GM18505 (cell line): ENCODE data around the gene MT1H.

ENCODE experiments used
- ATAC-seq: cut with Tn5 transposase; IDR thresholded peaks from one replicate; pipeline ENCODE4 v1.9.1; 2021; ENCODE audit not compliant: unreplicated experiment
- POLR2A ChIP-seq: IDR thresholded peaks from 4 replicates; pipeline ENCODE4 v1.6.1; 2011; ENCODE audit warnings: borderline replicate concordance; ENCODE audit not compliant: insufficient read depth, insufficient read length; ENCODE audit errors: extremely low read depth

Gene MT1H

GRCh38 chr16:56643080-56643778 is 26.4 kb upstream of the MT1H start:
- no peak for ATAC-seq
- TF ChIP-seq POLR2A = no peak

DNA sequence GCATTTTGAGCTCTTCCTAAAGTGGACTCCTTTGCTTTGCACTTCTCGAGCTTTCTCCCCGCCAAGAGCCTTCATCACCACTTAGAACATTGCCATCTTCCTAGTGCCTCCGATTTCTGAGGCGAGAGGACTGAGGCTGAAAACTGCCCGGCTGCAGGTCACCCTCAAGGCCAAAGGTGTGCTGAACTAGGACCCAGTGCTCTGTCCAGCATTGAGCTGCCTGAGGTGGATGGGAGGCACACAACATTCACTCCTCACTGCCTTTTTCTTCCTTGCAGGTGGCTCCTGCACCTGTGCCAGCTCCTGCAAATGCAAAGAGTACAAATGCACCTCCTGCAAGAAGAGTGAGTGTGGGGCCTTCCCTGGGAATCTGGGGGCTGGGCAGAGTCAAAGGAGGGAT is 25.8 kb upstream of the MT1H start:
- ATAC-seq = no peak
- no peak for TF ChIP-seq POLR2A

- no peak for ATAC-seq
- no peak for TF ChIP-seq POLR2A
Measured at GRCh38 chr16:56645311-56645710, 24.3 kb upstream of the MT1H start.

DNA sequence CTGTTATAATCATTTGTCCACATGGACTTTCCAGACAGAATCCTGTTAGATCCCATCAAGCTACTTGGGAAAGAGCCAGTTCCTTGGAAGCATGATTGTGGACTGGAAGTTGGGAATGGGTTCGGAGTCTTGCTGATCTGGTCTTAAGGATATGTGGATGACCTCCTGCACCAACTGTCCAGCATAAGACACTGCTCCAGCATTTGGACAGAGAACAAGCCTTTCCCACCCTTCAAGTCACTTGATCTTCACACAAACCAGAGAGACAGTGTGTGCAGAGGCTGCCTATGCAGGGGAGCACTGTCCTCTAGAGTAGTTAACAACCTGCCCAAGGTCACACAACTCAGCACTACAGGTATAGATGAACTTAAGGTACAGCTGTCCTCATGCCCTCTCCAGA is 23.8 kb upstream of the MT1H start:
- ATAC-seq = no peak
- TF ChIP-seq POLR2A = no peak

DNA sequence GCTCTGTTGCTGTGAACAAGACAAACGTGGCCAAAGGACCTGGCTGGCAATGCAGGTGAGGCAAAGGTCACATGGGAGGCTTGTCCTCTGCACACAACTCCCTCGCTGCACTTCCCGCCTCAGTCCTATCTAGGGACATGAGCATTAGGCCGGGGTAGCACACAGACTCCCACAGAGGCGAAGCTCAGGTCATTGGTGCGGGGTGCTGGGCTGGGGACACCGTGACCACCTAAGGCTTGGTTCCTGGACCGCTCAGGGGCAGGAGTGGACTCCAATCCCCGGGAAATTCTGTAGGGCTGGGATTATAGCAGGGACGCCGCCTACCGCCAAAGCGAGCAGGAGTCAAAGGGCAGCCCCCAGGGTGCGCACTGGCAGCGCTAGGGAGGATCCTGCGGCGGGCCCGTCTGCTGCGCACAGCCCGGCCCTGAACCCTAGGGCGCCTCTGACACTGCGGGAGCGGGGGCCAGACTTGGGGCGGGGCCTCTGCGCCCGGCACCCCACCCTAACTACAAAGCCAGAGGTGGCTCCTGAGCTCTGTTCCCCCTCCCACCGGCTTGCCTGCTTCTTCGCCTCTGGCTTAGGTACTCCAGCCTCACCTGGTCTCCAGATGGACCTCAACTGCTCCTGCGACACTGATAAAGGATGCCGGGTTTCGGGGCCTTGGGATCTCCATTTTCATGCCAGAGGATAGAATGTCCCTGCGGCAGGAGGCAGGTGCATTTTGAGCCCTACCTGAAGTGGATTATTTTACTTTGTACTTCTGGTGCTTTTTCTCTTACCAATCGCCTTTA is 21.8 kb upstream of the MT1H start:
- no peak for ATAC-seq
- no peak for TF ChIP-seq POLR2A

- TF ChIP-seq POLR2A = no peak
- no peak for ATAC-seq
Measured at GRCh38 chr16:56649271-56649670, 20.3 kb upstream of the MT1H start.

GRCh38 chr16:56649820-56650219 is 19.8 kb upstream of the MT1H start:
- TF ChIP-seq POLR2A = no peak
- ATAC-seq = no peak

DNA sequence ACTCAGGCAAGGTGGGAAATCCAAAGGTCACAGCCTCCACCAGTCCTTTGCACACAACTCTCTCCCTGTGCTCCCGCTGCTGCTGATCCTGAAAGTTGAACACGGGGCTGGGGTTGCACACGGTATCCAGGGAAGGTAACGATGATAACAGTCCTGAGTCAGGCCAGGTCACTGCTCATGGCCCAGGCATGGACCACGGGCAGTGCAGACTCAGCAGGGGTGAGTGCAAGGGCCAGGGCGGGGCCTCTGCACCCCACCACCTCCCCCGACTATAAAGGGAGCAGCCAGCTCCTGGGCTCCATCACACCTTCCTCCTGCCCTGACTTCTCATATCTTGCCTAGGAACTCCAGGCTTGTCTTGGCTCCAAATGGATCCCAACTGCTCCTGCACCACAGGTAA is 18.0 kb upstream of the MT1H start, which contains the start of gene MT1B:
TSS of gene MT1B (plus strand) at position 301 of the 400 bp plus-strand sequence. CDS start at position 369, 68 bp downstream.
- ATAC-seq = no peak
- TF ChIP-seq POLR2A = no peak

- ATAC-seq = no peak
- no peak for TF ChIP-seq POLR2A
Measured at GRCh38 chr16:56652600-56652999, 17.0 kb upstream of the MT1H start.

- ATAC-seq = no peak
- TF ChIP-seq POLR2A = no peak
Measured at GRCh38 chr16:56653218-56653617, 16.4 kb upstream of the MT1H start.

DNA sequence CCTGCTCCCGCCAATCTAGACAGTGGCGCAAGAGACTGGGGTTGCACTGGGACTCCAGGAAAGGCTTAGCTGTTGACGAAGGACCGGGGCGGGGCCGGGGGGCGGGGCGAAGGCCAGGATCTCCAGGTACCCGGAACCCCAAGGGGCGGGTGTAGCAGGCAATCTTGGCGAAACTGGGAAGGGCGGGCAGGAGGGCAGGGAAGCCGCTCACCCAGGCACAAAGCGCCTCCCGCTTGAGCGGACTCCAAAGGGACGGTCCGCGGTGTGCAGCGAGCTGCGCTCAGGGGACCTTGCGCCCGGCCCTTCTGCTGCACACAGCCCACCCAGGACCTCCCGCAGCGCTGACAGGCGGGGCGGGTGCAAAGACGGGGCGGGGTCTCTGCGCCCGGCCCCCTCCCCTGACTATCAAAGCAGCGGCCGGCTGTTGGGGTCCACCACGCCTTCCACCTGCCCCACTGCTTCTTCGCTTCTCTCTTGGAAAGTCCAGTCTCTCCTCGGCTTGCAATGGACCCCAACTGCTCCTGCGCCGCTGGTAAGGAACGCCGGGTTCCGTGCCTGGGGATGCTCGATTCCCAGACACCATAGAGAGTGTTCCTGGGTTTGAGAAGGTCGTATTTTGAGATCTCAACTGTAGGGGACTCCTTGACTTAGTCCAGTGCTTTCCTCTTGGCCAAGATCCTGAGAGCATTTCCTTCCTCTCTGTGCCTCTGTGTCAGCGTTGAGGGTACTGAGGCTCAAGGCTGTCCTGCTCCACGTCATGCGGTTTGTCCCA is 11.9 kb upstream of the MT1H start, which contains the start of gene MT1F:
TSS of gene MT1F (plus strand) at position 405 of the 772 bp plus-strand sequence. CDS start at position 505, 100 bp downstream.
- no peak for TF ChIP-seq POLR2A
- ATAC-seq = no peak

GRCh38 chr16:56658327-56658875 is 11.2 kb upstream of the MT1H start:
- no peak for ATAC-seq
- no peak for TF ChIP-seq POLR2A
